Esophagus squamous epithelium (tissue), 4 donors: Measurements from ENCODE around the gene MEGF6.

ENCODE experiments used
- CTCF ChIP-seq, 6 experiments: fragments of 450-650 bp in 4 of 6; fragments of 200-600 bp in 2 of 6; sonication (generic) in 2 of 6; IDR thresholded peaks; one replicate each; pipeline ENCODE4 v1.5.1; 2016 to 2019; ENCODE audit warnings: antibody characterized with exemption in 6 of 6, mild to moderate bottlenecking in 4 of 6, moderate library complexity in 4 of 6
- POLR2A ChIP-seq, 4 donors: fragments of 450-650 bp; IDR thresholded peaks; one replicate each; pipeline ENCODE4 v1.6.1; 2017; ENCODE audit warnings: antibody characterized with exemption in 4 of 4, mild to moderate bottlenecking in 4 of 4, moderate library complexity in 3 of 4

GRCh38 chr1:3552176-3552575 is 59.1 kb downstream of the MEGF6 start:
- TF ChIP-seq POLR2A (IDR thresholded peaks at IDR 0.05) (no peak), CTCF (IDR thresholded peaks at IDR 0.05) (no peak)
